ENCODE results near the gene SMC3. TPM values are rescaled to one million over a fixed set of nuclear protein-coding genes. Genes with fewer than 3 reads are reported as not detected.

The SMC3 gene
- polyA plus RNA-seq, 1 of the 3 experiments (the other 2 are of a cell fraction): 10.1 TPM

DNA sequence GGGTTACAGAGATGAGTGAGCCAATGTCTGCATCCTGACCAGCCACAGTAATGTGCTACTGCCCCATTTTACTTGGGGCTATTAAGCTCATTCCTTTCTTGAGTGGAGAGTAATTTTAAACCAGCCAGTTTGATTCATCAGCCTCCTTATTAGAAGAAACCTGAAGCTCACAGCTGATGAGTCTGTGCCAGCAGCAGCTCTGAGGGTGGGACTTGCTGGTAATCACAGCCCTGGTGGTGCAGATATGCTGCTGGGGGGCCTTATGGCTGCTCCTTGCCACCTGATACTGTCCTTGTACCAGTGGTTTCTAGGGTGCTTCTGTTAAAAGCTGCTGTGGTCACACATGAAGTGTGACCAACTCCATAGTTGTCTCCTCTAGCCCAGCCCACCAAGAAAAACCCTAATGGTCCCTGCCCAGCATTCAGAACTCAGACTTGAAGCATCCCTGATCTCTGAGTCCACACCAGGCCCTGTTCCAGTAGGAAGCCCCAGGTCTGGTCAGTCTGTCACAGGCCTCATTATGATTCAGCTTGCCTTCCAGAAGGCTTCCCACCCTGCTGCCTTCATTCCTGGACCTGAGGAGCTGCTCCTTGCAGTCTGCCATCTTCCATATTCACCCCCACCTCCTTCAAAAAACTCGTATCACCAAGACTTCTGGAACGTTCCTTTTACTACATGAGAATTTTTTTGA lies 47.7 kb downstream of the SMC3 start:
- 38% methylated on average over 2 of the region's 2 CpGs for WGBS (ENCODE audit: low lambda C conversion rate)
- H3K79me2 ChIP-seq (ENCODE audit: insufficient read depth): no peaks in the 10 kb centered on the region
- no peaks in the 10 kb centered on the region for H3F3A ChIP-seq (replicated peaks; ENCODE audit: insufficient read depth)
- CTCF ChIA-PET: interaction anchor here (1.1 to 3.6 kb wide), 7 partner anchors 11 to 279 kb away, joined by 3 to 12 read pairs (median 5); no protein-coding TSS in a partner anchor
- POLR2A ChIA-PET: interaction anchor here (1.7 kb wide), 1 partner anchor 29 kb away, joined by 5 read pairs; the partner anchor contains the start of gene RBM20
- no peak for DNase-seq
- no peak overlapping the region for H3K27ac ChIP-seq (ENCODE audit: low read depth in 2 of 2, low read length in 1 of 2)
- H3K4me1 ChIP-seq (ENCODE audit: control insufficient read depth in 1 of 2, insufficient read depth in 2 of 2, low read depth in 1 of 2, low read length in 1 of 2): peaks cover 0 to 3% of the 10 kb centered on the region in 2 experiments; a peak in 2 of 4 replicates
- H3K9me3 ChIP-seq: no peaks in the 10 kb centered on the region
- H3K4me2 ChIP-seq: no peak overlapping the region
- H3K9me2 ChIP-seq: no peaks in the 10 kb centered on the region
- H3K27me3 ChIP-seq (ENCODE audit: insufficient read depth): no peaks in the 10 kb centered on the region
- H3K4me3 ChIP-seq (ENCODE audit: low read depth in 2 of 2, low read length in 1 of 2): no peak overlapping the region
- H3K9ac ChIP-seq: no peak overlapping the region
- no peaks in the 10 kb centered on the region for H3K36me3 ChIP-seq (replicated peaks in 1 of 2; ENCODE audit: control insufficient read depth in 1 of 2, insufficient read depth in 2 of 2, low read length in 1 of 2)
- TF ChIP-seq GABPA (IDR thresholded peaks at IDR 0.05; ENCODE audit: low read depth): no peak
- TF ChIP-seq, protein P1, sequence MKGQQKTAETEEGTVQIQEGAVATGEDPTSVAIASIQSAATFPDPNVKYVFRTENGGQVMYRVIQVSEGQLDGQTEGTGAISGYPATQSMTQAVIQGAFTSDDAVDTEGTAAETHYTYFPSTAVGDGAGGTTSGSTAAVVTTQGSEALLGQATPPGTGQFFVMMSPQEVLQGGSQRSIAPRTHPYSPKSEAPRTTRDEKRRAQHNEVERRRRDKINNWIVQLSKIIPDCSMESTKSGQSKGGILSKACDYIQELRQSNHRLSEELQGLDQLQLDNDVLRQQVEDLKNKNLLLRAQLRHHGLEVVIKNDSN (IDR thresholded peaks at IDR 0.05; ENCODE audit: borderline replicate concordance, low read depth): no peak
- no peak for TF ChIP-seq TCF12 (IDR thresholded peaks at IDR 0.05)
- TF ChIP-seq POLR2AphosphoS5 (IDR thresholded peaks at IDR 0.05; ENCODE audit: low read depth, low read length): no peak
- TF ChIP-seq TEAD4 (IDR thresholded peaks at IDR 0.05; ENCODE audit: borderline replicate concordance, insufficient read depth): no peak
- no peak for TF ChIP-seq FOXM1 (IDR thresholded peaks at IDR 0.05; ENCODE audit: low read depth)
- no peak for TF ChIP-seq RAD21 (IDR thresholded peaks at IDR 0.05; ENCODE audit: low read length)
- TF ChIP-seq MXI1 (IDR thresholded peaks at IDR 0.05; ENCODE audit: low read depth, low read length): no peak
- TF ChIP-seq, protein P2, sequence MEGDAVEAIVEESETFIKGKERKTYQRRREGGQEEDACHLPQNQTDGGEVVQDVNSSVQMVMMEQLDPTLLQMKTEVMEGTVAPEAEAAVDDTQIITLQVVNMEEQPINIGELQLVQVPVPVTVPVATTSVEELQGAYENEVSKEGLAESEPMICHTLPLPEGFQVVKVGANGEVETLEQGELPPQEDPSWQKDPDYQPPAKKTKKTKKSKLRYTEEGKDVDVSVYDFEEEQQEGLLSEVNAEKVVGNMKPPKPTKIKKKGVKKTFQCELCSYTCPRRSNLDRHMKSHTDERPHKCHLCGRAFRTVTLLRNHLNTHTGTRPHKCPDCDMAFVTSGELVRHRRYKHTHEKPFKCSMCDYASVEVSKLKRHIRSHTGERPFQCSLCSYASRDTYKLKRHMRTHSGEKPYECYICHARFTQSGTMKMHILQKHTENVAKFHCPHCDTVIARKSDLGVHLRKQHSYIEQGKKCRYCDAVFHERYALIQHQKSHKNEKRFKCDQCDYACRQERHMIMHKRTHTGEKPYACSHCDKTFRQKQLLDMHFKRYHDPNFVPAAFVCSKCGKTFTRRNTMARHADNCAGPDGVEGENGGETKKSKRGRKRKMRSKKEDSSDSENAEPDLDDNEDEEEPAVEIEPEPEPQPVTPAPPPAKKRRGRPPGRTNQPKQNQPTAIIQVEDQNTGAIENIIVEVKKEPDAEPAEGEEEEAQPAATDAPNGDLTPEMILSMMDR (IDR thresholded peaks at IDR 0.05): no peak
- no peak for TF ChIP-seq RCOR1 (IDR thresholded peaks at IDR 0.05; ENCODE audit: low read length)
- no peak for TF ChIP-seq MEF2A (IDR thresholded peaks at IDR 0.05; ENCODE audit: borderline replicate concordance, low read depth)
- no peak for TF ChIP-seq SMC3 (IDR thresholded peaks at IDR 0.05; ENCODE audit: low read depth, low read length)
- TF ChIP-seq, protein P3, sequence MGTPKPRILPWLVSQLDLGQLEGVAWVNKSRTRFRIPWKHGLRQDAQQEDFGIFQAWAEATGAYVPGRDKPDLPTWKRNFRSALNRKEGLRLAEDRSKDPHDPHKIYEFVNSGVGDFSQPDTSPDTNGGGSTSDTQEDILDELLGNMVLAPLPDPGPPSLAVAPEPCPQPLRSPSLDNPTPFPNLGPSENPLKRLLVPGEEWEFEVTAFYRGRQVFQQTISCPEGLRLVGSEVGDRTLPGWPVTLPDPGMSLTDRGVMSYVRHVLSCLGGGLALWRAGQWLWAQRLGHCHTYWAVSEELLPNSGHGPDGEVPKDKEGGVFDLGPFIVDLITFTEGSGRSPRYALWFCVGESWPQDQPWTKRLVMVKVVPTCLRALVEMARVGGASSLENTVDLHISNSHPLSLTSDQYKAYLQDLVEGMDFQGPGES (IDR thresholded peaks at IDR 0.05; ENCODE audit: low read depth, low read length): no peak
- no peak for TF ChIP-seq NRF1 (IDR thresholded peaks at IDR 0.05; ENCODE audit: low read depth, low read length)
- TF ChIP-seq GATA2 (CRISPR knock-in tag; IDR thresholded peaks at IDR 0.05): no peak
- no peak for TF ChIP-seq JUND (IDR thresholded peaks at IDR 0.05)
- no peaks in the 10 kb centered on the region for H4K20me1 ChIP-seq (ENCODE audit: insufficient read depth)
- H2AFZ ChIP-seq (ENCODE audit: low read depth): no peak overlapping the region

All from SK-N-SH (cell line).